OCI-LY7 (cell line): ENCODE measurements around the gene RAPH1. TPM values are rescaled to one million over a fixed set of nuclear protein-coding genes. Genes with fewer than 3 reads are reported as not detected.

Source experiments
- BruUV-seq: library from RNA; stranded (reverse); fragments of 400-500 nt; replicated peaks from 2 replicates; lab custom pipeline; 2021; lab: Mats Ljungman, UMichigan
- CTCF ChIA-PET: fragments of 300-600 bp; sonication (Branson Sonifier 250); formaldehyde crosslinking; loops from one replicate; lab custom pipeline; 2022; ENCODE audit warnings: antibody characterized with exemption; ENCODE audit not compliant: unreplicated experiment; lab: Charles Lee
- POLR2A ChIA-PET: fragments of 300-600 bp; sonication (Branson Sonifier 250); formaldehyde crosslinking; loops from one replicate; lab custom pipeline; 2022; ENCODE audit warnings: antibody characterized with exemption; lab: Charles Lee
- DNase-seq: peaks from one replicate; pipeline ENCODE4 v3.0.0-alpha.2; 2015; ENCODE audit warnings: low spot score
- H2AFZ ChIP-seq: fragments of 200-600 bp; sonication (generic), shearing (Covaris generic); 2 replicates; pipeline ENCODE4 v1.6.1; 2014; ENCODE audit warnings: mild to moderate bottlenecking, antibody characterized with exemption, low read length, moderate library complexity
- H3K27ac ChIP-seq: fragments of 200-600 bp; sonication (generic); 2 replicates; pipeline ENCODE4 v1.5.1; 2014; ENCODE audit warnings: mixed run types, low read depth, mild to moderate bottlenecking, moderate library complexity, low read length, inconsistent platforms; ENCODE audit not compliant: poor library complexity, severe bottlenecking
- H3K36me3 ChIP-seq: fragments of 200-600 bp; sonication (generic); 2 replicates; pipeline ENCODE4 v1.6.1; 2014; ENCODE audit warnings: mild to moderate bottlenecking, antibody characterized with exemption, low read length, moderate library complexity, mixed read lengths; ENCODE audit not compliant: insufficient read depth
- H3K4me1 ChIP-seq: fragments of 200-600 bp; sonication (generic); 2 replicates; pipeline ENCODE4 v1.5.1; 2014; ENCODE audit warnings: mild to moderate bottlenecking, low read length; ENCODE audit not compliant: insufficient read depth, poor library complexity, severe bottlenecking
- H3K4me2 ChIP-seq: fragments of 200-600 bp; sonication (generic); 2 replicates; pipeline ENCODE4 v1.6.1; 2014; ENCODE audit warnings: mild to moderate bottlenecking, low read length
- H3K4me3 ChIP-seq: fragments of 200-600 bp; sonication (generic); 2 replicates; pipeline ENCODE4 v1.5.1; 2014; ENCODE audit warnings: mild to moderate bottlenecking, low read depth, low read length; ENCODE audit not compliant: poor library complexity, severe bottlenecking
- H3K79me2 ChIP-seq: fragments of 200-600 bp; sonication (generic); 2 replicates; pipeline ENCODE4 v1.6.1; 2016; ENCODE audit warnings: low read depth, mild to moderate bottlenecking, low read length, moderate library complexity, mixed read lengths; ENCODE audit not compliant: insufficient read depth
- H3K9me2 ChIP-seq: fragments of 200-600 bp; sonication (generic); 2 replicates; pipeline ENCODE4 v1.6.1; 2016; ENCODE audit warnings: mild to moderate bottlenecking, low read length, mixed read lengths; ENCODE audit not compliant: insufficient read depth
- H3K9me3 ChIP-seq: fragments of 200-600 bp; sonication (generic); 2 replicates; pipeline ENCODE4 v1.6.1; 2014; ENCODE audit warnings: mild to moderate bottlenecking, mixed run types, low read length, mixed read lengths
- H4K20me1 ChIP-seq: fragments of 200-600 bp; sonication (generic); 2 replicates; pipeline ENCODE4 v1.6.1; 2014; ENCODE audit warnings: mild to moderate bottlenecking, antibody characterized with exemption, low read length, moderate library complexity, mixed read lengths; ENCODE audit not compliant: insufficient read depth
- EZH2phosphoT487 ChIP-seq: fragments of 200-600 bp; sonication (generic); IDR thresholded peaks from 2 replicates; pipeline ENCODE4 v1.6.1; 2018; ENCODE audit warnings: low read depth, borderline replicate concordance, mild to moderate bottlenecking, mixed run types, antibody characterized with exemption, low read length, moderate library complexity, mixed read lengths
- intact Hi-C: fragments of 100-400 bp; cut with micrococcal nuclease; formaldehyde crosslinking; loops from one replicate; pipeline ENCODE4 v1.10.0; 2022; ENCODE audit not compliant: unreplicated experiment
- total RNA-seq, 2 experiments: library from RNA; depleted of rRNA in 1 of 2; stranded (reverse); fragments of >200 nt in 1 of 2; shearing (Covaris generic) in 1 of 2; gene quantifications; 2 replicates each; pipeline ENCODE4 v1.2.3, GENCODE V29; 2014 to 2022
- TF ChIP-seq, protein P1 (sequence below): fragments of 200-600 bp; sonication (generic); conservative IDR thresholded peaks from 2 replicates; pipeline ENCODE4 v1.5.1; 2014; ENCODE audit warnings: mild to moderate bottlenecking, antibody characterized with exemption, low read length, moderate library complexity, mixed read lengths

RAPH1 gene
- total RNA-seq, 2 experiments from 2014 or later = 4.0 to 21.5 TPM

DNA sequence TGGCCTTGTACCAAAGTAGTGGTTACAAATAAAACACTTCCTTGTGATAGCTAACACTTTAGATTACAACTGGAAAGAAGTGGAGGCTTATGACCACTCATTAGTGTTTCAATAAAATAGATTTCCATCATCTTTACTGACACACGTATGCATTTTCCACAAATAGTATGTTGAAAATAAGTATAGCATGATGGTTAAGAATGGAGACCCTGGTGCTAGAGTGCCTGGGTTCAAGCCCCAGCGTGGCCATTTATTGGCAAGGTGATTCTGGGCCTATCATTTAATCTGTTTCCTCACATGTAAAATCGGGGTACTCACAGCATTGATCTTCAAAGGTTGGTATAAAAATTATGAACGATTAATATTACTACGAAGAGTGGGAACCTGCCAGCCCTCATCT, 54.5 kb downstream of the RAPH1 start:
- Histone ChIP-seq H3K79me2 (no peaks in the 10 kb centered on the region), H2AFZ (no peak overlapping the region), H3K4me3 (no peak overlapping the region), H3K4me1 (peaks cover 22% of the 10 kb centered on the region), H4K20me1 (no peaks in the 10 kb centered on the region), H3K9me3 (no peaks in the 10 kb centered on the region), H3K4me2 (no peak overlapping the region), H3K36me3 (peaks cover 10% of the 10 kb centered on the region; the same call in 1 of the 2 replicates), H3K9me2 (no peaks in the 10 kb centered on the region), H3K27ac (no peak overlapping the region)
- no TSS peak for BruUV-seq
- no peak for TF ChIP-seq EZH2phosphoT487
- TF ChIP-seq, protein P1, sequence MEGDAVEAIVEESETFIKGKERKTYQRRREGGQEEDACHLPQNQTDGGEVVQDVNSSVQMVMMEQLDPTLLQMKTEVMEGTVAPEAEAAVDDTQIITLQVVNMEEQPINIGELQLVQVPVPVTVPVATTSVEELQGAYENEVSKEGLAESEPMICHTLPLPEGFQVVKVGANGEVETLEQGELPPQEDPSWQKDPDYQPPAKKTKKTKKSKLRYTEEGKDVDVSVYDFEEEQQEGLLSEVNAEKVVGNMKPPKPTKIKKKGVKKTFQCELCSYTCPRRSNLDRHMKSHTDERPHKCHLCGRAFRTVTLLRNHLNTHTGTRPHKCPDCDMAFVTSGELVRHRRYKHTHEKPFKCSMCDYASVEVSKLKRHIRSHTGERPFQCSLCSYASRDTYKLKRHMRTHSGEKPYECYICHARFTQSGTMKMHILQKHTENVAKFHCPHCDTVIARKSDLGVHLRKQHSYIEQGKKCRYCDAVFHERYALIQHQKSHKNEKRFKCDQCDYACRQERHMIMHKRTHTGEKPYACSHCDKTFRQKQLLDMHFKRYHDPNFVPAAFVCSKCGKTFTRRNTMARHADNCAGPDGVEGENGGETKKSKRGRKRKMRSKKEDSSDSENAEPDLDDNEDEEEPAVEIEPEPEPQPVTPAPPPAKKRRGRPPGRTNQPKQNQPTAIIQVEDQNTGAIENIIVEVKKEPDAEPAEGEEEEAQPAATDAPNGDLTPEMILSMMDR = no peak
- intact Hi-C loops = no loop called here
- POLR2A ChIA-PET = interaction anchor here (1.3 kb wide), 2 partner anchors 12 to 15 kb away, joined by 5 to 11 read pairs; no protein-coding TSS in a partner anchor
- CTCF ChIA-PET = no interaction called here
- no peak for DNase-seq

DNA sequence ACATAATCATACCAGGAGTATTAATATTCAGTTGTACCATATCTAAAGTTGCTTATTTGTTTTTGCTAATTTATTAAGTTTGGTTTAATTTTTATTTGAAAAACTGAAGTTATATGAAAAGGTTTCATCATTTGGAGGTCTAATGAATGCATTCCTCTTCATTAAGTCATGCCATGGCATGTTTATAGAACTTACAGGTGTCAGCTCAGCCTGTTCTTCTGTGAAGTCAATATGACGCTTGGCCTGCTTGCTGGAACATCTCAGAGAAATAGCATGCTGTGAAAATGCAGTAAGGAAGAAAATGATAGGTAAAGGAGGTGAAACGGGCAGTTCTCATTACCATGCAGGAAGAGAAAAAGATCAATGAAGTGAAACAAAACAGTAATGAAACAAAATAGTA, 58.2 kb downstream of the RAPH1 start:
- Histone ChIP-seq H3K9me3 (no peaks in the 10 kb centered on the region), H3K27ac (no peak overlapping the region), H3K4me3 (no peak overlapping the region), H3K36me3 (no peaks in the 10 kb centered on the region), H3K79me2 (no peaks in the 10 kb centered on the region), H2AFZ (no peak overlapping the region), H3K9me2 (no peaks in the 10 kb centered on the region), H4K20me1 (no peaks in the 10 kb centered on the region), H3K4me2 (no peak overlapping the region), H3K4me1 (no peaks in the 10 kb centered on the region)
- BruUV-seq = no TSS peak
- ChIA-PET CTCF (no interaction called here), POLR2A (interaction anchor here (0.5 to 1.8 kb wide), 4 partner anchors 8 to 356 kb away, joined by 3 to 7 read pairs (median 3); no protein-coding TSS in a partner anchor)
- DNase-seq = no peak
- TF ChIP-seq, protein P1 = no peak
- no peak for TF ChIP-seq EZH2phosphoT487
- intact Hi-C loops = no loop called here

DNA sequence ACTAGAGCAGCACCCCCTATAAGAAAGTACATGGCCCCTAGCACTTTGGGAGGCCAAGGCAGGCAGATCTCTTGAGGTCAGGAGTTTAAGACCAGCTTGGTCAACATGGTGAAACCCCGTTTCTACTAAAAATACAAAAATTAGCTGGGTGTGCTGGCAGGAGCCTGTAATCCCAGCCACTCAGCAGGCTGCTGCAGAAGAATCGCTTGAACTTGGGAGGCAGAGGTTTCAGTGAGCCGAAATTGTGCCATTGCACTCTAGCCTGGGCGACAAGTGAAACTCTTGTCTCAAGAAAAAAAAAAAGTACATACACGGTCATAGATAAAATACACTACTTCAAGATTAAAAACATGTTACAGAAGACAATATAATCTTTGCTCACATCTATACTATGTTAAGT, 63.8 kb downstream of the RAPH1 start:
- H2AFZ ChIP-seq = no peak overlapping the region
- ChIA-PET POLR2A (interaction anchor here (0.5 to 1.2 kb wide), 4 partner anchors 11 to 294 kb away, joined by 3 to 4 read pairs (median 4); no protein-coding TSS in a partner anchor), CTCF (interaction anchor here (0.6 kb wide), 1 partner anchor 456 kb away, joined by 7 read pairs; no protein-coding TSS in a partner anchor)
- no peaks in the 10 kb centered on the region for H4K20me1 ChIP-seq
- no peaks in the 10 kb centered on the region for H3K9me2 ChIP-seq
- no peaks in the 10 kb centered on the region for H3K9me3 ChIP-seq
- no peaks in the 10 kb centered on the region for H3K36me3 ChIP-seq
- DNase-seq = no peak
- H3K4me2 ChIP-seq = no peak overlapping the region
- H3K4me3 ChIP-seq = no peak overlapping the region
- intact Hi-C loops = no loop called here
- no TSS peak for BruUV-seq
- no peaks in the 10 kb centered on the region for H3K79me2 ChIP-seq
- H3K4me1 ChIP-seq = no peaks in the 10 kb centered on the region
- no peak overlapping the region for H3K27ac ChIP-seq
- TF ChIP-seq EZH2phosphoT487 = no peak
- TF ChIP-seq, protein P1 = no peak
